Parathyroid adenoma (tissue), 2 donors: ENCODE results near the gene HELZ.
"Not testable (repeated sequence)": the region's sequence is repeated elsewhere in the genome, so short reads cannot be mapped to it uniquely, and the experiment has no call there.

Experiments
- H2AFZ ChIP-seq: fragments of 300-600 bp; sonication (generic); one replicate; pipeline ENCODE4 v1.7.0; 2017; ENCODE audit warnings: antibody characterized with exemption, mild to moderate bottlenecking
- H3K27ac ChIP-seq: fragments of 300-600 bp; sonication (generic); one replicate; pipeline ENCODE4 v1.7.0; 2017
- H3K27me3 ChIP-seq: fragments of 300-600 bp; sonication (generic); one replicate; pipeline ENCODE4 v1.7.0; 2017; ENCODE audit warnings: low read length; ENCODE audit not compliant: control insufficient read depth, insufficient read depth
- H3K36me3 ChIP-seq: fragments of 300-600 bp; sonication (generic); one replicate; pipeline ENCODE4 v1.7.0; 2017; ENCODE audit warnings: low read length; ENCODE audit not compliant: control insufficient read depth, insufficient read depth
- H3K4me1 ChIP-seq: fragments of 300-600 bp; sonication (generic); one replicate; pipeline ENCODE4 v1.7.0; 2017; ENCODE audit warnings: control low read depth
- H3K4me2 ChIP-seq: fragments of 300-600 bp; sonication (generic); one replicate; pipeline ENCODE4 v1.7.0; 2017; ENCODE audit warnings: low read length
- H3K4me3 ChIP-seq: fragments of 300-600 bp; sonication (generic); one replicate; pipeline ENCODE4 v1.7.0; 2017; ENCODE audit warnings: low read depth, low read length
- H3K79me2 ChIP-seq: fragments of 300-600 bp; sonication (generic); one replicate; pipeline ENCODE4 v1.7.0; 2017; ENCODE audit warnings: control low read depth
- H3K9ac ChIP-seq: fragments of 300-600 bp; sonication (generic); one replicate; pipeline ENCODE4 v1.7.0; 2017; ENCODE audit warnings: mild to moderate bottlenecking
- H3K9me3 ChIP-seq: fragments of 300-600 bp; sonication (generic); one replicate; pipeline ENCODE4 v1.7.0; 2017; ENCODE audit warnings: low read length; ENCODE audit not compliant: control insufficient read depth
- CTCF ChIP-seq: fragments of 300-600 bp; sonication (generic); IDR thresholded peaks from one replicate; pipeline ENCODE4 v1.7.0; 2017; ENCODE audit warnings: antibody characterized with exemption, mild to moderate bottlenecking
- donor health status: primary hyperparathyroidism.

HELZ gene

GRCh38 chr17:67203818-67204217, 41.2 kb downstream of the HELZ start:
- Histone ChIP-seq H3K4me2 (peak overlapping the region; percentile 31), H3K4me3 (no peak overlapping the region), H3K27me3 (no peaks in the 10 kb centered on the region), H3K9me3 (no peaks in the 10 kb centered on the region), H3K27ac (no peak overlapping the region), H3K79me2 (peaks cover 11% of the 10 kb centered on the region), H3K4me1 (no peaks in the 10 kb centered on the region), H3K36me3 (peaks cover 4% of the 10 kb centered on the region), H2AFZ (no peak overlapping the region), H3K9ac (no peak overlapping the region)
- TF ChIP-seq CTCF = no peak

GRCh38 chr17:67202503-67202902, 42.5 kb downstream of the HELZ start:
- Histone ChIP-seq H3K79me2 (peaks cover 9% of the 10 kb centered on the region), H3K36me3 (peaks cover 4% of the 10 kb centered on the region), H3K4me1 (no peaks in the 10 kb centered on the region), H3K4me3 (no peak overlapping the region), H3K27ac (no peak overlapping the region), H3K27me3 (no peaks in the 10 kb centered on the region), H3K4me2 (no peak overlapping the region), H3K9ac (no peak overlapping the region), H2AFZ (no peak overlapping the region), H3K9me3 (no peaks in the 10 kb centered on the region)
- TF ChIP-seq CTCF = no peak

GRCh38 chr17:67200727-67201301, 44.2 kb downstream of the HELZ start:
- H2AFZ ChIP-seq = no peak overlapping the region
- H3K4me3 ChIP-seq = no peak overlapping the region
- no peak overlapping the region for H3K4me2 ChIP-seq
- no peak overlapping the region for H3K27ac ChIP-seq
- H3K27me3 ChIP-seq = no peaks in the 10 kb centered on the region
- H3K4me1 ChIP-seq = no peaks in the 10 kb centered on the region
- H3K9me3 ChIP-seq = no peaks in the 10 kb centered on the region
- peak; percentile 25 for TF ChIP-seq CTCF
- peaks cover 10% of the 10 kb centered on the region for H3K79me2 ChIP-seq
- no peak overlapping the region for H3K9ac ChIP-seq
- H3K36me3 ChIP-seq = peaks cover 4% of the 10 kb centered on the region

GRCh38 chr17:67198131-67198530, 46.9 kb downstream of the HELZ start:
- Histone ChIP-seq H3K4me1 (no peaks in the 10 kb centered on the region), H3K79me2 (peaks cover 10% of the 10 kb centered on the region), H3K9me3 (no peaks in the 10 kb centered on the region), H2AFZ (no peak overlapping the region), H3K36me3 (peaks cover 4% of the 10 kb centered on the region), H3K9ac (no peak overlapping the region), H3K4me2 (no peak overlapping the region), H3K27me3 (no peaks in the 10 kb centered on the region), H3K4me3 (no peak overlapping the region), H3K27ac (no peak overlapping the region)
- no peak for TF ChIP-seq CTCF

GRCh38 chr17:67197023-67197422, 48.0 kb downstream of the HELZ start:
- H2AFZ ChIP-seq, H3K4me3 ChIP-seq, H3K36me3 ChIP-seq, H3K4me2 ChIP-seq, H3K79me2 ChIP-seq, H3K27ac ChIP-seq, H3K9me3 ChIP-seq, H3K27me3 ChIP-seq, H3K9ac ChIP-seq, H3K4me1 ChIP-seq: not testable (repeated sequence)
